HCT116 (cell line): ENCODE measurements around the gene AP1M1. TPM values are rescaled to one million over a fixed set of nuclear protein-coding genes. Genes with fewer than 3 reads are reported as not detected.

Source experiments
- ATAC-seq: fragments of 200-7000 bp; cut with Tn5 transposase; 2 replicates; pipeline ENCODE4 v1.9.1; 2020; ENCODE audit warnings: mild to moderate bottlenecking, moderate library complexity
- BruUV-seq: library from RNA; stranded (reverse); fragments of 400-500 nt; replicated peaks from 2 replicates; lab custom pipeline; 2021; lab: Mats Ljungman, UMichigan
- CTCF ChIA-PET: fragments of 300-600 bp; sonication (Branson Sonifier 250); formaldehyde crosslinking; loops from one replicate; lab custom pipeline; 2021; ENCODE audit warnings: antibody characterized with exemption; lab: Charles Lee
- POLR2A ChIA-PET: fragments of 300-600, 350-600 bp; sonication (Branson Sonifier 250); formaldehyde crosslinking; loops from one replicate; lab custom pipeline; 2021; ENCODE audit warnings: antibody characterized with exemption; lab: Charles Lee
- RAD21 ChIA-PET, 2 experiments: fragments of 300-600 bp; sonication (Branson Sonifier 250); formaldehyde crosslinking; loops; one replicate each; lab custom pipeline; 2023; ENCODE audit warnings: low total read pairs in 2 of 2; ENCODE audit not compliant: uncharacterized antibody in 2 of 2, unreplicated experiment in 2 of 2, low non-redundant PET in 1 of 2; lab: Charles Lee
- DNase-seq: peaks from one replicate; pipeline ENCODE4 v3.0.0-alpha.2; 2010; ENCODE audit warnings: low read depth, low spot score
- H2AFZ ChIP-seq: fragments of 200-600 bp; shearing (Covaris generic), sonication (generic); 2 replicates; pipeline ENCODE4 v1.6.1; 2017; ENCODE audit warnings: low read depth, mixed run types, mixed read lengths, antibody characterized with exemption, low read length; ENCODE audit not compliant: poor library complexity, severe bottlenecking
- H3K27ac ChIP-seq: 2 replicates; pipeline ENCODE4 v1.5.1; 2012; ENCODE audit warnings: low read depth, low read length
- H3K27me3 ChIP-seq: fragments of 200-600 bp; sonication (generic); 2 replicates; pipeline ENCODE4 v1.6.1; 2016; ENCODE audit warnings: mixed run types, low read length, mixed read lengths; ENCODE audit not compliant: insufficient read depth
- H3K36me3 ChIP-seq, 2 experiments: fragments of 200-500 bp in 1 of 2; fragments of 200-600 bp in 1 of 2; sonication (Bioruptor generic) in 1 of 2; sonication (generic) in 1 of 2; 2 replicates each; pipeline versions ENCODE4 v1.5.1 to v1.6.1; 2014 to 2016; ENCODE audit warnings: low read length in 2 of 2, inconsistent platforms in 1 of 2, mixed read lengths in 1 of 2, mixed run types in 1 of 2; ENCODE audit not compliant: insufficient read depth in 2 of 2, control insufficient read depth in 1 of 2
- H3K4me1 ChIP-seq, 2 experiments: fragments of 200-600 bp in 1 of 2; sonication (generic) in 1 of 2; 2 replicates each; pipeline versions ENCODE4 v1.5.1 to v1.6.1; 2012 to 2017; ENCODE audit warnings: low read length in 2 of 2, inconsistent platforms in 1 of 2, mild to moderate bottlenecking in 1 of 2, mixed read lengths in 1 of 2, mixed run types in 1 of 2, moderate library complexity in 1 of 2; ENCODE audit not compliant: insufficient read depth in 2 of 2, control insufficient read depth in 1 of 2
- H3K4me2 ChIP-seq: fragments of 200-600 bp; sonication (generic); 2 replicates; pipeline ENCODE4 v1.6.1; 2017; ENCODE audit warnings: mixed run types, low read length, mixed read lengths
- H3K4me3 ChIP-seq, 2 experiments: fragments of 200-600 bp in 1 of 2; sonication (generic) in 1 of 2; replicated peaks in 1 of 2; 2 replicates each; pipeline ENCODE4 v1.5.1; 2011 to 2016; ENCODE audit warnings: low read length in 2 of 2, control low read depth in 1 of 2, low read depth in 1 of 2, mild to moderate bottlenecking in 1 of 2, mixed read lengths in 1 of 2, mixed run types in 1 of 2
- H3K79me2 ChIP-seq: fragments of 200-600 bp; sonication (generic); 2 replicates; pipeline ENCODE4 v1.6.1; 2017; ENCODE audit warnings: mild to moderate bottlenecking, mixed run types, low read length, moderate library complexity, mixed read lengths; ENCODE audit not compliant: insufficient read depth
- H3K9ac ChIP-seq: fragments of 200-600 bp; sonication (generic); 2 replicates; pipeline ENCODE4 v1.6.1; 2016; ENCODE audit warnings: low read length, mixed read lengths
- H3K9me2 ChIP-seq: fragments of 200-600 bp; sonication (generic), shearing (Covaris generic); 2 replicates; pipeline ENCODE4 v1.6.1; 2017; ENCODE audit warnings: mixed run types, mild to moderate bottlenecking, moderate library complexity; ENCODE audit not compliant: insufficient read depth
- H3K9me3 ChIP-seq, 2 experiments: fragments of 200-500 bp in 1 of 2; fragments of 200-600 bp in 1 of 2; sonication (Bioruptor generic) in 1 of 2; sonication (generic) in 1 of 2; 2 replicates each; pipeline ENCODE4 v1.6.1; 2014 to 2017; ENCODE audit warnings: low read length in 2 of 2, mixed read lengths in 2 of 2, inconsistent platforms in 1 of 2, low read depth in 1 of 2, mild to moderate bottlenecking in 1 of 2, mixed run types in 1 of 2, moderate library complexity in 1 of 2; ENCODE audit not compliant: control insufficient read depth in 1 of 2, insufficient read depth in 1 of 2
- H4K20me1 ChIP-seq: fragments of 200-600 bp; sonication (generic), shearing (Covaris generic); 2 replicates; pipeline ENCODE4 v1.6.1; 2017; ENCODE audit warnings: mixed run types, mild to moderate bottlenecking, moderate library complexity; ENCODE audit not compliant: insufficient read depth
- CBX3 ChIP-seq: IDR thresholded peaks from 2 replicates; pipeline ENCODE4 v1.6.1; 2012; ENCODE audit warnings: low read depth
- CTCF ChIP-seq, 3 experiments: fragments of 200-600 bp in 1 of 3; sonication (generic) in 1 of 3; IDR thresholded peaks in 2 of 3; conservative IDR thresholded peaks in 1 of 3; 2 replicates each; pipeline ENCODE4 v1.5.1; 2012 to 2017; ENCODE audit warnings: low read depth in 2 of 3, low read length in 2 of 3, antibody characterized with exemption in 1 of 3, borderline replicate concordance in 1 of 3, control low read depth in 1 of 3, mild to moderate bottlenecking in 1 of 3, mixed read lengths in 1 of 3, mixed run types in 1 of 3, moderate library complexity in 1 of 3; ENCODE audit not compliant: insufficient read depth in 1 of 3
- FOSL1 ChIP-seq: IDR thresholded peaks from 2 replicates; pipeline ENCODE4 v1.6.1; 2012; ENCODE audit warnings: low read depth
- POLR2A ChIP-seq: IDR thresholded peaks from 2 replicates; pipeline ENCODE4 v1.7.0; 2011; ENCODE audit warnings: borderline replicate concordance; ENCODE audit not compliant: insufficient read depth, insufficient read length; ENCODE audit errors: extremely low read depth
- POLR2AphosphoS5 ChIP-seq: IDR thresholded peaks from 2 replicates; pipeline ENCODE4 v1.6.1; 2011; ENCODE audit warnings: mild to moderate bottlenecking, low read depth, low read length, moderate library complexity
- intact Hi-C: fragments of 100-400 bp; cut with micrococcal nuclease; formaldehyde crosslinking; loops from 2 replicates; pipeline ENCODE4 v1.10.0; 2022
- total RNA-seq: library from RNA; stranded (reverse); gene quantifications from one replicate; pipeline ENCODE4 v1.2.1, GENCODE V29; 2021; ENCODE audit not compliant: unreplicated experiment

Gene AP1M1
- total RNA-seq, 1 experiment from 2014 or later: 50.0 TPM

- Histone ChIP-seq H3K9ac (no peak overlapping the region), H4K20me1 (no peaks in the 10 kb centered on the region), H3K9me2 (no peaks in the 10 kb centered on the region), H3K4me2 (no peak overlapping the region), H3K79me2 (peaks cover 15% of the 10 kb centered on the region; the same call in 1 of the 2 replicates), H3K4me3 (no peak overlapping the region), H3K27ac (no peak overlapping the region), H2AFZ (no peak overlapping the region), H3K4me1 (no peaks in the 10 kb centered on the region), H3K27me3 (no peaks in the 10 kb centered on the region), H3K36me3 (peaks cover 0 to 22% of the 10 kb centered on the region in 2 experiments; a peak in 3 of 4 replicates), H3K9me3 (peaks cover 14 to 21% of the 10 kb centered on the region in 2 experiments; a peak in 3 of 4 replicates)
- intact Hi-C loops: no loop called here
- BruUV-seq: no TSS peak
- no peak for TF ChIP-seq POLR2A
- RAD21 ChIA-PET: no interaction called here
- ATAC-seq: no peak
- no peak for DNase-seq
- CTCF ChIA-PET: no interaction called here
- POLR2A ChIA-PET: no interaction called here
Observed at GRCh38 chr19:16216744-16217670, 19.3 kb downstream of the AP1M1 start.

GRCh38 chr19:16217716-16218451 is 20.2 kb downstream of the AP1M1 start:
- no peaks in the 10 kb centered on the region for H3K9me2 ChIP-seq
- ChIA-PET POLR2A (no interaction called here), CTCF (no interaction called here)
- H3K79me2 ChIP-seq: peaks cover 6% of the 10 kb centered on the region; the same call in 1 of the 2 replicates
- no peak overlapping the region for H2AFZ ChIP-seq
- no peak overlapping the region for H3K9ac ChIP-seq
- peaks cover 14 to 25% of the 10 kb centered on the region in 2 experiments; a peak in 3 of 4 replicates for H3K9me3 ChIP-seq
- H3K4me3 ChIP-seq: no peak overlapping the region
- BruUV-seq: no TSS peak
- ATAC-seq: no peak
- no peak for TF ChIP-seq CTCF (IDR thresholded peaks at IDR 0.05 in 2 of 3, conservative IDR thresholded peaks at IDR 0.05 in 1 of 3; ENCODE audit: borderline replicate concordance in 1 of 3, insufficient read depth in 1 of 3, low read depth in 2 of 3, low read length in 2 of 3)
- no peak for TF ChIP-seq CBX3
- no peak for TF ChIP-seq POLR2AphosphoS5
- no peak for TF ChIP-seq FOSL1
- TF ChIP-seq, all 23 proteins: peak for 0
- intact Hi-C loops: no loop called here
- Histone ChIP-seq H3K27me3 (no peaks in the 10 kb centered on the region), H3K36me3 (peaks cover 0 to 24% of the 10 kb centered on the region in 2 experiments; a peak in 3 of 4 replicates), H3K4me2 (no peak overlapping the region), H3K4me1 (no peaks in the 10 kb centered on the region), H3K27ac (no peak overlapping the region), H4K20me1 (no peaks in the 10 kb centered on the region)
- no peak for DNase-seq
- RAD21 ChIA-PET: no interaction called here
